Keratinocyte (primary cell): ENCODE measurements around the gene PNMA8B.

Source experiments
- CTCF ChIP-seq, 3 experiments: IDR thresholded peaks in 1 of 3; conservative IDR thresholded peaks in 1 of 3; optimal IDR thresholded peaks in 1 of 3; 2 replicates in 2 of 3; 3 replicates in 1 of 3; pipeline versions ENCODE3 to v1.5.1; 2011; ENCODE audit warnings: low read length in 3 of 3, mild to moderate bottlenecking in 3 of 3, moderate library complexity in 2 of 3, control low read depth in 1 of 3, inconsistent platforms in 1 of 3; ENCODE audit not compliant: insufficient read depth in 2 of 3; ENCODE audit errors: extremely low read depth in 1 of 3
- EZH2 ChIP-seq: IDR thresholded peaks from one replicate; pipeline ENCODE4 v1.6.1; 2012; ENCODE audit warnings: inconsistent platforms, mild to moderate bottlenecking, low read length, moderate library complexity

GRCh38 chr19:46530636-46531035 lies 35.0 kb upstream of the PNMA8B start:
- TF ChIP-seq CTCF (optimal IDR thresholded peaks at IDR 0.05 in 1 of 3, IDR thresholded peaks at IDR 0.05 in 1 of 3, conservative IDR thresholded peaks at IDR 0.05 in 1 of 3; ENCODE audit: extremely low read depth in 1 of 3, insufficient read depth in 2 of 3, low read length in 3 of 3): no peak
- TF ChIP-seq EZH2: no peak
